Loucy (cell line): Measurements from ENCODE around the gene FBXO42.

Experiments used
- CTCF ChIP-seq: fragments of 200-600 bp; sonication (generic); conservative IDR thresholded peaks from 2 replicates; pipeline ENCODE4 v1.5.1; 2014; ENCODE audit warnings: mild to moderate bottlenecking, antibody characterized with exemption, low read length
- EZH2phosphoT487 ChIP-seq: fragments of 200-600 bp; IDR thresholded peaks from 2 replicates; pipeline ENCODE4 v1.6.1; 2018; ENCODE audit warnings: antibody characterized with exemption, mild to moderate bottlenecking, moderate library complexity, borderline replicate concordance

DNA sequence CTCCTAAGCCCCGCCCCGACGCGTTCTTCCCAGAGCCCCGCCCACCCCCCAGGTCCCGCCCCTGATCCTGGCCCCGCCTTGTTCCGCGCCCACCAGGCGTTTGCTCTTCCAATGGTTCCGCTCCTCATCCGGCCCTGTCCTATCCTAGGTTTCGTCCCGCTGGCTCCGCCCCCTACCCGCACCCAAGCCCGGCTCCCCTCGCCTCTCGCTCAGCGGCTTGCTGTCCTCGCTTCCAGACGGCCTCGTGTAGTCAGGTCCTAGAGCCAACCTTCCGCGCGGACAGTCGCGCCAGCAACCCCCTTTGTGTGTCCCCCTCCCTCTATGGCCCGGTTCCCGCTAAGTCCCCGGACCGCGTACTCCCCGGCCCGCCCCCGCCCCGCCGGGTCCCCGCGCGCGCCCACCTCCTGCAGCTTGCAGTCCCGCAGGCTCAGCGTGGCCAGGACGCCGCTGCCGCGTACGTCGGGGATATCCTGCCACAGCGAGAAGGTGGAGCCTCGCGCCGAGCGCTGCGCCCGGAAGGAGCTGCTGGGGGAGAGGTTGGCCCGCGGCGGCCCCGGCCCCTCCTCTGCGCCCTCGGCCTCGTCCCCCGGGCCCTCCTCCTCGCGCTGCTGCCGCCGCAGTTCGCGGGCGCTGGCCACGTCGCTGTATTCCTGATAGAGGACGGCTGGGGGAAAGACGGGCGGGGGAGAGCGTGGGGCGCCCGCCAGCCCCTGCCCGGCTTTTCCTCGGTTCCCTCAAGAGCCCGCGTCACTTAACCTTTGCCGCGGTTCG, 145.5 kb downstream of the FBXO42 start:
- TF ChIP-seq CTCF (no peak), EZH2phosphoT487 (no peak)
